Endothelial cell of umbilical vein (primary cell): Measurements from ENCODE around the gene COL4A2. TPM values are rescaled to one million over a fixed set of nuclear protein-coding genes. Genes with fewer than 3 reads are reported as not detected.

Experiments used
- BruUV-seq: library from RNA; stranded (reverse); fragments of 400-500 nt; replicated peaks from 2 replicates; lab custom pipeline; 2021; lab: Mats Ljungman, UMichigan
- CTCF ChIA-PET: fragments of 300-600, 350-600 bp; sonication (Branson Sonifier 250); formaldehyde crosslinking; loops from one replicate; lab custom pipeline; 2021; ENCODE audit warnings: antibody characterized with exemption, inconsistent platforms; lab: Charles Lee
- POLR2A ChIA-PET: fragments of 300-600, 350-600 bp; sonication (Branson Sonifier 250); formaldehyde crosslinking; loops from one replicate; lab custom pipeline; 2021; ENCODE audit warnings: antibody characterized with exemption, inconsistent platforms; lab: Charles Lee
- DNase-seq: peaks from one replicate; pipeline ENCODE4 v3.0.0-alpha.2; 2011; ENCODE audit warnings: low read depth, low spot score
- FAIRE-seq: peaks from 2 replicates; lab custom pipeline; 2011; peaks lifted over from hg19 to GRCh38; lab: Jason Lieb, UNC
- H2AFZ ChIP-seq: 2 replicates; pipeline ENCODE4 v1.6.0; 2012; ENCODE audit warnings: low read depth, low read length, control low read depth, inconsistent platforms
- H3K27ac ChIP-seq: 2 replicates; pipeline ENCODE4 v1.5.1; 2011; ENCODE audit warnings: low read depth, mild to moderate bottlenecking, control low read depth, low read length, moderate library complexity; ENCODE audit not compliant: insufficient read depth
- H3K27me3 ChIP-seq, 2 experiments: 2 replicates each; pipeline versions ENCODE4 v1.6.0 to v1.6.1; 2011; ENCODE audit warnings: low read length in 2 of 2, mixed read lengths in 1 of 2; ENCODE audit not compliant: control insufficient read depth in 2 of 2, insufficient read depth in 2 of 2
- H3K36me3 ChIP-seq, 2 experiments: 2 replicates in 1 of 2; 3 replicates in 1 of 2; pipeline ENCODE4 v1.5.1; 2011; ENCODE audit warnings: low read length in 2 of 2, mild to moderate bottlenecking in 1 of 2, moderate library complexity in 1 of 2; ENCODE audit not compliant: control insufficient read depth in 2 of 2, insufficient read depth in 2 of 2; ENCODE audit errors: extremely low read depth in 1 of 2
- H3K4me1 ChIP-seq: 3 replicates; pipeline ENCODE4 v1.5.1; 2011; ENCODE audit warnings: mild to moderate bottlenecking, low read length; ENCODE audit not compliant: control insufficient read depth, insufficient read depth; ENCODE audit errors: extremely low read depth
- H3K4me2 ChIP-seq: 2 replicates; pipeline ENCODE4 v1.6.1; 2011; ENCODE audit warnings: low read length, control low read depth, mixed read lengths; ENCODE audit not compliant: insufficient read depth
- H3K4me3 ChIP-seq, 3 experiments: fragments of 200-600 bp in 1 of 3; sonication (generic), shearing (Covaris generic) in 1 of 3; replicated peaks in 1 of 3; 2 replicates each; pipeline ENCODE4 v1.5.1; 2011 to 2016; ENCODE audit warnings: control low read depth in 3 of 3, low read length in 3 of 3, mild to moderate bottlenecking in 2 of 3, inconsistent platforms in 1 of 3, low read depth in 1 of 3, moderate library complexity in 1 of 3; ENCODE audit not compliant: insufficient read depth in 1 of 3
- H3K79me2 ChIP-seq: 2 replicates; pipeline ENCODE4 v1.6.0; 2012; ENCODE audit warnings: low read length, inconsistent platforms; ENCODE audit not compliant: control insufficient read depth, insufficient read depth
- H3K9ac ChIP-seq: replicated peaks from 2 replicates; pipeline ENCODE3; 2011; ENCODE audit warnings: low read length, control low read depth; ENCODE audit not compliant: insufficient read depth; ENCODE audit errors: extremely low read depth
- H3K9me1 ChIP-seq: replicated peaks from 3 replicates; pipeline ENCODE4 v1.6.0; 2011; ENCODE audit warnings: mild to moderate bottlenecking, low read length; ENCODE audit not compliant: control insufficient read depth, insufficient read depth; ENCODE audit errors: extremely low read depth
- H3K9me3 ChIP-seq: replicated peaks from 2 replicates; pipeline ENCODE4 v1.5.1; 2012; ENCODE audit warnings: low read length, inconsistent platforms; ENCODE audit not compliant: control insufficient read depth, insufficient read depth
- H4K20me1 ChIP-seq: replicated peaks from 2 replicates; pipeline ENCODE3; 2011; ENCODE audit warnings: mild to moderate bottlenecking, low read length; ENCODE audit not compliant: control insufficient read depth, insufficient read depth; ENCODE audit errors: extremely low read depth
- EZH2 ChIP-seq: IDR thresholded peaks from 2 replicates; pipeline ENCODE4 v1.6.1; 2012; ENCODE audit warnings: borderline replicate concordance, low read depth, mild to moderate bottlenecking, moderate library complexity, low read length, inconsistent platforms; ENCODE audit not compliant: severe bottlenecking
- FOS ChIP-seq: IDR thresholded peaks from 2 replicates; pipeline ENCODE4 v1.6.1; 2011; ENCODE audit warnings: mild to moderate bottlenecking, low read length, moderate library complexity, borderline replicate concordance; ENCODE audit not compliant: insufficient read depth
- GATA2 ChIP-seq: IDR thresholded peaks from 2 replicates; pipeline ENCODE4 v1.7.0; 2011; ENCODE audit warnings: low read depth, mild to moderate bottlenecking, moderate library complexity, mixed read lengths, low read length; ENCODE audit not compliant: insufficient read length, insufficient read depth
- JUN ChIP-seq: IDR thresholded peaks from 2 replicates; pipeline ENCODE4 v1.6.1; 2011; ENCODE audit warnings: borderline replicate concordance, low read depth; ENCODE audit not compliant: insufficient read length, insufficient read depth
- MAX ChIP-seq: IDR thresholded peaks from 2 replicates; pipeline ENCODE4 v1.6.1; 2011; ENCODE audit not compliant: insufficient read depth, insufficient read length
- MYC ChIP-seq: IDR thresholded peaks from one replicate; pipeline ENCODE4 v1.6.1; 2011; ENCODE audit warnings: mild to moderate bottlenecking, low read depth, low read length
- POLR2A ChIP-seq: IDR thresholded peaks from 2 replicates; pipeline ENCODE4 v1.6.1; 2012; ENCODE audit warnings: low read depth, mild to moderate bottlenecking, control low read depth, low read length
- POLR2AphosphoS5 ChIP-seq: IDR thresholded peaks from 2 replicates; pipeline ENCODE4 v1.6.1; 2012; ENCODE audit warnings: low read depth, mild to moderate bottlenecking, control low read depth, low read length, moderate library complexity; ENCODE audit not compliant: insufficient read depth
- dilution Hi-C: fragments of 300-500 bp; cut with MboI; formaldehyde crosslinking; loops from one replicate; pipeline ENCODE4 v1.15.0; 2019; ENCODE audit warnings: low sequenced_read_pairs; ENCODE audit not compliant: extremely low pct_ligation_motif_present
- intact Hi-C: fragments of 100-400 bp; cut with micrococcal nuclease; formaldehyde crosslinking; loops from one replicate; pipeline ENCODE4 v1.10.0; 2022
- polyA plus RNA-seq, 4 experiments: library from polyadenylated mRNA; depleted of rRNA in 3 of 4; stranded (reverse) in 3 of 4; unstranded in 1 of 4; fragments of >200 nt; gene quantifications; 2 replicates each; pipeline versions ENCODE4 v1.2.1 to v1.2.3, GENCODE V29; 2011 to 2012; ENCODE audit warnings: missing spikeins in 1 of 4
- total RNA-seq: library from RNA; stranded (reverse); gene quantifications from 2 replicates; pipeline ENCODE4 v1.2.3, GENCODE V29; 2021
- TF ChIP-seq, protein P1 (sequence below), 2 donors: IDR thresholded peaks; 1 replicate in 1 of 2; 2 replicates in 1 of 2; pipeline ENCODE4 v1.5.1; 2011; ENCODE audit warnings: low read length in 2 of 2, mild to moderate bottlenecking in 2 of 2, moderate library complexity in 2 of 2, control low read depth in 1 of 2, inconsistent platforms in 1 of 2, low read depth in 1 of 2; ENCODE audit not compliant: insufficient read depth in 1 of 2; ENCODE audit errors: extremely low read depth in 1 of 2

The COL4A2 gene
- total and polyA plus RNA-seq, 2 donors (not counting 3 experiments of a cell fraction or from before 2014, with no cell fraction given): 792 to 940 TPM

DNA sequence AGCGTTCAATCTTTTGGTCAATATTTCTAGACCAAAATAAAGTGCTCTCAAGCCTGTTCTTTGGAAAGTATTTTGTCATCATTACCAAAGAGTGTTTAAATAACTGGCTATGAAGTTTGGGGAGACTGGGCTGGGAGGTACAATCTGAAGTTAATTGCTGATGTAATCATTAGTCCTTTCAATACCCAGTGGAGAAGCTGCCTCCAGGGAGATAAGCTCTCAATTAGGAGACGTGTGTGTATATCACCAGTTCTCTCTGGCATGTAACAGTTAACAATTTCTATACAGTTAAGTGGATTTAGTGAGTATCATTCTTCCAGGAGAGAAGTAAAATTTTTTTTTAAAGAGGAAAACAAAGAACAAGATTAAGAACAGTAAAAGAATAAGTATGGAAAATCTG is 1.5 kb upstream of the COL4A2 start:
- Histone ChIP-seq H2AFZ (no peak overlapping the region), H3K27me3 (no peaks in the 10 kb centered on the region), H3K27ac (peak overlapping the region; percentile 59), H3K4me3 (peak overlapping the region; percentile 64 to 83 (median 71)), H4K20me1 (peaks cover 3% of the 10 kb centered on the region), H3K4me2 (peak overlapping the region; percentile 79), H3K9ac (peak overlapping the region; percentile 74), H3K79me2 (peaks cover 88% of the 10 kb centered on the region), H3K4me1 (peaks cover 57% of the 10 kb centered on the region), H3K36me3 (peaks cover 0 to 7% of the 10 kb centered on the region in 2 experiments), H3K9me3 (no peaks in the 10 kb centered on the region), H3K9me1 (no peaks in the 10 kb centered on the region)
- TF ChIP-seq, protein P1, sequence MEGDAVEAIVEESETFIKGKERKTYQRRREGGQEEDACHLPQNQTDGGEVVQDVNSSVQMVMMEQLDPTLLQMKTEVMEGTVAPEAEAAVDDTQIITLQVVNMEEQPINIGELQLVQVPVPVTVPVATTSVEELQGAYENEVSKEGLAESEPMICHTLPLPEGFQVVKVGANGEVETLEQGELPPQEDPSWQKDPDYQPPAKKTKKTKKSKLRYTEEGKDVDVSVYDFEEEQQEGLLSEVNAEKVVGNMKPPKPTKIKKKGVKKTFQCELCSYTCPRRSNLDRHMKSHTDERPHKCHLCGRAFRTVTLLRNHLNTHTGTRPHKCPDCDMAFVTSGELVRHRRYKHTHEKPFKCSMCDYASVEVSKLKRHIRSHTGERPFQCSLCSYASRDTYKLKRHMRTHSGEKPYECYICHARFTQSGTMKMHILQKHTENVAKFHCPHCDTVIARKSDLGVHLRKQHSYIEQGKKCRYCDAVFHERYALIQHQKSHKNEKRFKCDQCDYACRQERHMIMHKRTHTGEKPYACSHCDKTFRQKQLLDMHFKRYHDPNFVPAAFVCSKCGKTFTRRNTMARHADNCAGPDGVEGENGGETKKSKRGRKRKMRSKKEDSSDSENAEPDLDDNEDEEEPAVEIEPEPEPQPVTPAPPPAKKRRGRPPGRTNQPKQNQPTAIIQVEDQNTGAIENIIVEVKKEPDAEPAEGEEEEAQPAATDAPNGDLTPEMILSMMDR (IDR thresholded peaks at IDR 0.05; ENCODE audit: extremely low read depth in 1 of 2, insufficient read depth in 1 of 2, low read depth in 1 of 2, low read length in 2 of 2): no peak
- no peak for TF ChIP-seq POLR2A
- TF ChIP-seq MYC: no peak
- no peak for TF ChIP-seq POLR2AphosphoS5
- TF ChIP-seq MAX: no peak
- no peak for TF ChIP-seq FOS
- TF ChIP-seq GATA2: no peak
- TF ChIP-seq EZH2: no peak
- TF ChIP-seq JUN: no peak
- intact Hi-C loops (no loop called here), dilution Hi-C loops (no loop called here)
- DNase-seq: no peak
- BruUV-seq: TSS peak; percentile 18
- CTCF ChIA-PET: interaction anchor here (1.0 to 5.0 kb wide), 17 partner anchors 8 to 106 kb away, joined by 3 to 43 read pairs (median 5); no protein-coding TSS in a partner anchor
- POLR2A ChIA-PET: interaction anchor here (0.9 to 1.0 kb wide), 2 partner anchors 58 to 410 kb away, joined by 3 to 4 read pairs; no protein-coding TSS in a partner anchor
- FAIRE-seq: no peak
